Stimulated activated CD8-positive, alpha-beta memory T cell treated with anti-CD3 and anti-CD28 coated beads, Interleukin-12 subunit alpha, Interleukin-12 subunit beta, amount 100 ng/mL, for 1 hour (primary cell): Measurements from ENCODE around the gene TTC12.
A peak's percentile ranks its signal among the peaks of the same experiment; 100 is the strongest.

Experiments
- DNase-seq: peaks from one replicate; pipeline ENCODE4 v3.0.0-alpha.2; 2020; ENCODE audit warnings: low read depth

Gene TTC12

DNA sequence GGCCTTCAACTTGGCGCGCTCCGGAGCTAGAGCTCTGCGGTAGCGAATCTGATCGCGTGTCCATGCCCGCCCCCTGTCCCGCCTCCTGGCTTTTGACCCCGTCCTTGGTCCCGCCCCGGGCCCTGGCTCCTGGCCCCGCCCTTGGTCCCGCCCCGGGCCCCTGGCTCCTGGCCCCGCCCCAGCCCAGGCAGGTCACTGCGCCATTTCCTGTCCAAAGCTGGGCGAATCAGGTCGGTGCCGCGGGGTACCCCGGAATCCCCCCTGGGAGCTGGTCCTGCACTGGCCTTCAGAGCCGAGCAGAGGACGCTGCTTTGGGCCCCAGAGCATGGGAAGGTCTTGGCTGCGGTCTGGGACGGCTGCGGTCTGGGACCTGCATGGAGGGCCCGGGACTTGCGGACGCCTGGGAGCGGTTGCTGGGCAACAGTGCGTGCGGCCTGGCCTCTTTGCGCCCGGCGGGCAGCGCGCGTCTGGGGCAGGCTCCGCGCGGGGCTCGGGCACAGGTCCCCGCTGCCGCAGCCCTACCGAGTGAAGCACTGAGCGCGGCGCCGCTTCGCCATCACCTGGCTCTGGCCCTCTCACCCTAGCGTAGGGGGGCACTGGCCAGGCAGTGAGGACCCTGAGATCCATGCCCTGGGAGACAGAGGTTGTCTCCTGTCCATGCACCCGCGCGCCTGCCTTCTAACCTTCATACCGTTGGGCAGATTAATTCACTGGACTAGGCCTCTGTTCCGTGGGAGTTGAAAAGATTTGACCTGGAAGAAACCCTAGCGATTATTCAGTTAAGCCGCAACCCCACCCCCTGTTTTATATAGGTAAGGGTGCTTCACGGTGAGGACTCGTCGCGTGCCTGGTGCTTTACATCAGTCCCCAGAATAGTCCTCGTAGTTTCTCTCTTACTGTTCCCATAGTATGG lies at the start of gene TTC12:
Gene TTC12, plus strand, starts transcription at position 195 of the 913 bp plus-strand sequence. CDS start 1,675 bp downstream, outside the sequence.
- peak; percentile 75 for DNase-seq

- no peak for DNase-seq
Observed at GRCh38 chr11:113265362-113265761, 49.0 kb upstream of the TTC12 start.

DNA sequence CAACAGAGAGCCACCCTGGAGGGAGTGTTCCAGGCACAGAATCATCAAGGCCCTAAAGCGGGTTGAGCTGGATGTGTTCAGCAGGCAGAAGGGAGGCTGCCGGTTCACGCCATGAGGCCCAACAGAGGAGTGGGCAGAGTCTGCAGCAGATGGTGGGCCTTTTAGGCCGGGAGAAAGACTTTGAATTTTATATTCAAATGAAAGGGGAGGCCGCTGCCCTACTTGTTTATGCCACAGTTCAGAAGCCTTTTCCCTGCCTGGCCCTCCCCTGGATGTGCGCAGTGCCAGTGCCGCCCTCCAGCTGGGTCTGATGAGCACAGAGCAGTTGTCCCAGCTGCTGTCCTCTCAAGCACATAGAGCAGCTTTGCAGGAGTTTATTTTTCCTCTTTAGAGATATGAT lies 46.9 kb upstream of the TTC12 start:
- DNase-seq = no peak

GRCh38 chr11:113269096-113269495 lies 45.3 kb upstream of the TTC12 start:
- DNase-seq = no peak

DNA sequence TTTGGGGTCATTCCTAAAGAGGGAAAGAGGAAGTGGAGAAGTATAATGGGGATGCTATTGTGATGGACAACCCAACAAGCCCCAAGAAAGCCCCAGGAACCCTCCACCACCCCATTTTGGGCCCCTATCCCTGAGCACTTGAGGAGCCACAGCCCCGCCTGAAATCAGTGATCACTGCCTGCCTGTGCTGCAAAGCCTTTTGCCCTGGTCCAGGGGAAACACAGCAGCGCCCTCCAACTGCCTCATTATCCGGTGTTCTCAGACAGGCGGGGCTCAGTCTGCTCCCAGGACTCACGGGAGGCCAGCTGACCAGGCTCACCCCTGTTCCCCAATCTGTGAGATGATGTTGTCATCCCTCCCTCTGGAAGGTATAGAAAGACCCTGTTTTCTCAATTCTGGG lies 44.7 kb upstream of the TTC12 start:
- DNase-seq = no peak

DNA sequence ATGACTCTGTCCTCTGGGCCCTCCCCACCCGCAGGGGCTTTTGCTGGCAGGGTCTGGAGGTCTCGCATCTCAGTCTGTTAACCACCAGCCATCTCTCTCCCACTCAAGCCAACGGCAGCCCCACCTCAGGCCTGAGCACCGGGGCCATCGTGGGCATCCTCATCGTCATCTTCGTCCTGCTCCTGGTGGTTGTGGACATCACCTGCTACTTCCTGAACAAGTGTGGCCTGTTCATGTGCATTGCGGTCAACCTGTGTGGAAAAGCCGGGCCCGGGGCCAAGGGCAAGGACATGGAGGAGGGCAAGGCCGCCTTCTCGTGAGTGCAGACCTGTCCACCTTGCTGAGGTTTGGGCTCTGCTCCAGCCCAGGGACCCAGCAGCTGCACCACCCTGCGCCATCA lies 44.3 kb upstream of the TTC12 start:
- DNase-seq = no peak

DNA sequence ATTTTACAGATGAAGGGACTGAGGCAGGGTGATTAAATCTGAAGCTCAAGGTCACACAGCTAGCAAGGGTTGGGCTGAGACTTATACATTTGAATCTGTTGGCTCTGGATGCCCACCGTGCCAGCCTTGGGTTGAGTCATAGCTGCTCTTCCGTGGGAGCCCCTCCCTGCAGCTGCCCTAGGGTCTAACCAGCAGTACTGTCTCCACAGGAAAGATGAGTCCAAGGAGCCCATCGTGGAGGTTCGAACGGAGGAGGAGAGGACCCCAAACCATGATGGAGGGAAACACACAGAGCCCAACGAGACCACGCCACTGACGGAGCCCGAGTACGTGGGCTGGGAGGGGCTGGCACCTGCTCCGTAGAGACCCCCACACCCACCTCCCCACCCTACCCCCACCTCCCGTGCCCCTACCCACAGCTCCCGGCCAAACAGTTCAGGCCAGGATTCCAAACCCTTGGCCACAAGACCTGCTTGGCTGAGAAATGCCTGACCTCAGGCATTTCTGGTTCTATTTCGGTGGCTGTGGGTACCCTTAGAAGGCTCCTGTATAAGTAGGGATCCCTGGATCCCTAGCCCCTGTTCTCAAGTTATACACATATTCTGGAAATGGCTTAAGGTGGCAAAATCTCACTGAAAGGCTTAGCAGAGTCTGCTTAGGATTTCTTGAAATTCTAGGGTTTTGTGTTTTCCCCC lies 42.7 kb upstream of the TTC12 start:
- no peak for DNase-seq

DNA sequence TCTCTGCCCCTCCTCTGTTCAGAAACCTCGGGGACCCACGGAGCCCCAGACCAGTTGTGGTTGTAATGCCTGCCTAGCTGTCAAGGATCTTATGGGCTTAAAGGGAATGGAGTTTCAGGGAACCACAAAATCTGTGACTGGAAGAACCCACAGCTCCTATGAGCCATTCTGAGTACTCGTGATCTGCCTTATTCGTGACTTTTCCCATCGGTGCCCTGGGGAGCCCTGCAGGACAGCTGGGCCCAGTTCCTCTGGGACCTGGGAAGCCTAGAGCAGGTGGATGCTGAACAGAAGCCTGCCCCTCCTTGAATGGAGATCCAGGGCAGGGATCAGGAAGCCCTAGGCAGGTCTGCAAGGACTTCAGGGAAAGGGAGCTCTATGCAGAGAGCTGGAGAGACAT lies 42.1 kb upstream of the TTC12 start:
- DNase-seq = no peak

- DNase-seq = no peak
Observed at GRCh38 chr11:113272927-113273615, 41.3 kb upstream of the TTC12 start.

DNA sequence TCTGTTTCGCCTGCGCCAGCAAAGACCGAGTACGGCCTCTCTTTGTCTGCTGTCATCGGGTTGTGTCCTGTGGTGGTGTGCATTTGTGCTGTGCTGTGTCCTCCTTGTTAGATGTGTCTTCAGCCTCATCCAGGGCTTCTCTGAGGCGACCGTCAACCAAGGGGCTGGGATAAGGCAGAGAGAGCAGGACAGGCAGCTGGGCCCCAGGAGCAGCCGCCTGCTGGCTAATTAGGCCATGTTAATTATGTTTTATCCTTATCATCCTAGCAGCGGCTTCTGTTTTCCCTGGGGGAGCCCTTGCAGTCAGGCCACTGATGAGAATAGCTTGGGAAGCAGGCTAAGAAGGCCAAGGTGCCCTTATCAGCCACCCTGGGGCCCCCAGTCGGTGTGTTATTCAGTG lies 40.7 kb upstream of the TTC12 start:
- DNase-seq = no peak

DNA sequence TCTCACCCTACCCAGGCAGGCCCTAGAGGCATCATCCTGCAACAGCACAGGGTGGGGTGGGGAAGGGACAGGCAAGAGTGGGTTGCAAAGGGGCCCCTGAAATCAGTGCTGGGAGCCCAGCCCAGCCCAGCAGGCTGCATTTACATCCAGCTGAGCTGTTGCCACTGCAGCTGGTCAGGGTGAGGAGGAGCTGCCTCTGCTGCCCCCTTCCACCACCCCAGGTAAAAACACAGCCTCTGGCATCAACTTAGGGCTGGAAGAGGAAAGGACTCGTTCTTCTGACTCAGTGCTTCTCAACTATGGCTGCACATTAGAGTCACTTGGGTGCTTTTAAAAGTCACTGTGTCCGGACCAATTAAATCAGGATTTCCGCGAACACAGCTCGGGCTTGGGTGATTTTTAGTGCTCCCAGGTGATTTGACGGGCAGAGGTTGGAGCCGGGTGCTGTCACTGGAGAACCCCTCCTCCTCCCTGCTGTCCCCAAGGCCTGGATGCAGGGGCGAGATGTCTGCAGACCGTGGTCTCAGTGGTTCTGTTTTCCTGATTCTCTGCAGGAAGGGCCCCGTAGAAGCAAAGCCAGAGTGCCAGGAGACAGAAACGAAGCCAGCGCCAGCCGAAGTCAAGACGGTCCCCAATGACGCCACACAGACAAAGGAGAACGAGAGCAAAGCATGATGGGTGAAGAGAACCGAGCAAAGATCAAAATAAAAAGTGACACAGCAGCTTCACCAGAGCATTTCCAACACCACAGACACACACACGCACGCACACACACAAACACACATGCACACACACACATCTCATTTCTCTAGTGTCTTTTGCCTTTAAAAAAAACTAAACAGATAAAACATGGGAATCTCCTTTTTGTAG lies 39.4 kb upstream of the TTC12 start:
- no peak for DNase-seq

DNA sequence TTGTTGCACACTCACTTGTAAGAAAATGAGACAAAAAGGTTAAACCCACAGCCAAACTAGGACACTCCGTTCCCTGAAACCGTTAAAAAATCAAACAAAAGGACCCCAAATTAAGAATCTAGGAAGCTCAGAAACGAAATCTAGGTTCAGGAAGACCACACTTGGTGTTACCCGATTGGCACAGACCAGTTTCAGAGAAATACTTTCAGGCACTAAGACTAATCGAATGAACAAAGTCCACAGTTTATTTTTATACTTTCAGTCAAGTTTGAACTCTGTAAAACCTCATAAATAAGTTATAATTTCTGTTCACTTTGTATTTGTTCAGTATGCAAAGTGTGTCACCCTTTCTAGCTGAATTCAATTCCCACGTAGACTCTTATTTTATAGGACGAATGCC lies 38.8 kb upstream of the TTC12 start:
- no peak for DNase-seq

DNA sequence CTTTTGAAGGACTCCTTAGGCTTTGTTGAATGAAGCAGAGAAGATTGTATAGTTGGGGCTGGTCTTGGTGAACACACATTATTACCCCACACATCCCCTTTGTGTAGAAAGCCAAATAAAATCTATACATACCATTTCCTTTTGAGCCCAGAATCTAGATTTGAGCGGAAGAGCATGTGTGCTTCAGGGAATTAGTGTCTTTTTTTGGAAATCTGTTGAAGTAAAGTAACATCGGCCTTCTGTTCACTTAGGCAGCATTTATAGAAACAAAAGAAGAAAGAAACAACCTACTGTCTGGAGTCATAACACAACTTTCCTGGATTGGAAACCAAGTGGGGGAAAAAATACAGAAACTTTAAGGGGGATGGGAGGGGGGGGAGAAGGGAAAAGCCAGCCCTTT lies 37.9 kb upstream of the TTC12 start:
- DNase-seq = no peak

DNA sequence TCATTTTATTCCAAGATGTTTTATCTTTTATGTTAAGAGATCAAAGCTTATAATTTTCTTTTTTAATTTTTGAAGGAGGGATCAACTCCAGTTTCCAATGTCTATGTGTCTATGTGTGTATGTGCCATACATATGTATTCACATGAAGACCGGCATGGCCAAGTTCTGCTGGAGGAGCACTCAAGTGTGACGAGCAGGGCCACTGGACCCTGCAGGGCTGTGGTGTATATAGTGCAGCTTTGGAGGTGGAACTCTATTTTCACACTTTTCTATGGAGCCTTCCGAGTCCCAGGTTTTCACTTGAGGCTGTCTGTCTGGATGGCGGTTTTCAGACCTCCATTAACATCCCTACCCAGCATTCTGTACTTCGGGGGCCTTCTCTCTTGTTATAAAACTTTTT lies 36.5 kb upstream of the TTC12 start:
- DNase-seq = no peak

DNA sequence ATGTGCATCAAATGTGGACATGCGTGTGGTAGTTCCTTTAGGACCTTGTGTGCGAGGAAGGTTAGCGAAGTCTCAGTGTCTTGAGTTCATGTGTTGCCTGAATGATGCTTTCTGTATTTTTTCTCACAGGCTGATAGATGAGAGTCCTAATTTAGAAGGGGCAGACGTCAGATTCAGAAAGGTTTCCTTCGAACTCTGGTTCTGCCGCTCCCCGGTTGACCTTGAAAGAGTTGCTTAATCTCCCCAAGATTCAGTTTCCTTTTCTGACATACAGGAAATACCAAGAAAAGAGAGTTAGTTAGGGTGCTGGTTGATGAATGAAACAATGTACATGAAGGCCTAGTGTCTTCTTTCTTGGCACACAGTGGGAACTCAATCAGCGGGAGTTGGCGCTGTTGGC lies 35.9 kb upstream of the TTC12 start:
- no peak for DNase-seq

- no peak for DNase-seq
Observed at GRCh38 chr11:113278925-113279324, 35.5 kb upstream of the TTC12 start.

DNA sequence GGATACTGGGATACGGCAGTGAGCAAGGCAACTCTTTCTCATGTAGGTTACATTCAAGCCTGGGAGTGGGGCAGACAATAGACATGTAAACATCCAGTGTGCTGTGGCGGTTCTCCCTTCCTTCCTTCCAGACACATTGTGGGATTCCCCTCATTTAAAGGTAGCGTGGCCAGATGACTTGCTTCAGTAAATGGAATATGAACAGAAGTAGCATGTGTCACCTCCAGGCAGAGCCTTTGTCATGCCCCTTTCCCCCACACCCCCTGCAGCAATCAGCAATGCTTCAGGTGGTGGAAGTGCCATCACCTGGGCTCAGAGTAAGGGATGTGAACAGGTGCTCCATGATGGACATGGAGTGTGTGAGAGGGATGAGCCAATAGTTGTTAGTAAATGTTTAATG lies 34.8 kb upstream of the TTC12 start:
- DNase-seq = no peak

GRCh38 chr11:113281052-113281725 lies 33.2 kb upstream of the TTC12 start:
- DNase-seq = no peak

GRCh38 chr11:113282898-113283437 lies 31.4 kb upstream of the TTC12 start:
- no peak for DNase-seq

- DNase-seq = no peak
Observed at GRCh38 chr11:113283881-113284280, 30.5 kb upstream of the TTC12 start.

DNA sequence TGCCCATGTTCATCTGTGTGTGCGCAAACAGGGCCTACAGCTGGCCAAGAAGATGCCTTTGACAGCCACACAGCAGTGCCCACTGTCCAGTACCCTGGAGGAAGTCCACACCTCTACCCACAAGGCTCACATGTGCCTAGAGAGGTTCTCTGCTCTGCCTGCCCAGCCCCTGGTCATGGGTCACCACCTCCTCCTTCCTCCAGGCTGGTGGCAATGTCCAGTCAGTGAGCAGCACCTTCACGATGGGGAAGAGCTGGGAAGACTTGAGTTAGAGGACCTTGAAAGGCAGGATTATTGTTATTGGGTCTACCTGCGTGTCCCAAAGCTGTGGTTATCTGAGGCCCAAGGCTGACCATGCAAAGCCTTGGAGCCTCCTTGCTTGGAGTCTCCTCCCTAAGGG lies 28.4 kb upstream of the TTC12 start:
- no peak for DNase-seq
